Trophoblast cell (in vitro differentiated cells and primary cell): ENCODE data around the gene TCF20.

Experiments
- DNase-seq, 2 donors: peaks; one replicate each; pipeline ENCODE4 v3.0.0-alpha.2; 2016
- H2AFZ ChIP-seq: 2 replicates; pipeline ENCODE4 v1.6.1; 2013; ENCODE audit warnings: low read length, moderate library complexity, mild to moderate bottlenecking; ENCODE audit not compliant: insufficient read depth, poor library complexity
- H2AK5ac ChIP-seq: 2 replicates; pipeline ENCODE4 v1.6.1; 2013; ENCODE audit warnings: mild to moderate bottlenecking, low read length
- H2BK120ac ChIP-seq: 2 replicates; pipeline ENCODE4 v1.6.1; 2013; ENCODE audit warnings: low read length, mild to moderate bottlenecking, moderate library complexity; ENCODE audit not compliant: insufficient read depth, poor library complexity
- H2BK12ac ChIP-seq: 2 replicates; pipeline ENCODE4 v1.6.1; 2013; ENCODE audit warnings: mild to moderate bottlenecking, low read length, moderate library complexity
- H2BK5ac ChIP-seq: 2 replicates; pipeline ENCODE4 v1.6.1; 2013; ENCODE audit warnings: low read length, low read depth, moderate library complexity, mild to moderate bottlenecking; ENCODE audit not compliant: poor library complexity
- H3K14ac ChIP-seq: 2 replicates; pipeline ENCODE4 v1.6.1; 2013; ENCODE audit warnings: mild to moderate bottlenecking, low read length
- H3K18ac ChIP-seq: 2 replicates; pipeline ENCODE4 v1.6.1; 2013; ENCODE audit warnings: mild to moderate bottlenecking, low read length
- H3K23ac ChIP-seq: 2 replicates; pipeline ENCODE4 v1.6.1; 2013; ENCODE audit warnings: low read length
- H3K27ac ChIP-seq: 2 replicates; pipeline ENCODE4 v1.5.1; 2013; ENCODE audit warnings: low read depth, mild to moderate bottlenecking, inconsistent platforms, low read length, moderate library complexity
- H3K27me3 ChIP-seq: 2 replicates; pipeline ENCODE4 v1.6.1; 2013; ENCODE audit warnings: inconsistent platforms, mild to moderate bottlenecking, low read length, moderate library complexity; ENCODE audit not compliant: insufficient read depth
- H3K36me3 ChIP-seq, 2 experiments: 1 replicate in 1 of 2; 2 replicates in 1 of 2; pipeline ENCODE4 v1.6.1; 2013; ENCODE audit warnings: low read length in 2 of 2, mild to moderate bottlenecking in 2 of 2, moderate library complexity in 1 of 2; ENCODE audit not compliant: insufficient read depth in 2 of 2, control insufficient read depth in 1 of 2
- H3K4ac ChIP-seq: 2 replicates; pipeline ENCODE4 v1.6.1; 2013; ENCODE audit warnings: low read depth, mild to moderate bottlenecking, low read length, moderate library complexity
- H3K4me1 ChIP-seq, 2 experiments: 1 replicate in 1 of 2; 2 replicates in 1 of 2; pipeline ENCODE4 v1.6.1; 2013; ENCODE audit warnings: low read length in 2 of 2, mild to moderate bottlenecking in 2 of 2, moderate library complexity in 1 of 2; ENCODE audit not compliant: insufficient read depth in 2 of 2, control insufficient read depth in 1 of 2
- H3K4me2 ChIP-seq: 2 replicates; pipeline ENCODE4 v1.6.1; 2013; ENCODE audit warnings: inconsistent platforms, mild to moderate bottlenecking, low read length, moderate library complexity
- H3K4me3 ChIP-seq: 2 replicates; pipeline ENCODE4 v1.5.1; 2013; ENCODE audit warnings: mild to moderate bottlenecking, low read depth, low read length, inconsistent platforms
- H3K79me1 ChIP-seq: one replicate; pipeline ENCODE4 v1.6.1; 2013; ENCODE audit warnings: low read length
- H3K79me2 ChIP-seq: 2 replicates; pipeline ENCODE4 v1.6.1; 2013; ENCODE audit warnings: low read length, mild to moderate bottlenecking; ENCODE audit not compliant: control insufficient read depth, insufficient read depth, poor library complexity
- H3K9ac ChIP-seq: 2 replicates; pipeline ENCODE4 v1.6.1; 2013; ENCODE audit warnings: mild to moderate bottlenecking, low read length
- H3K9me3 ChIP-seq: 2 replicates; pipeline ENCODE4 v1.6.1; 2013; ENCODE audit warnings: low read depth, mild to moderate bottlenecking, control low read depth, inconsistent platforms, low read length; ENCODE audit not compliant: insufficient read depth
- H4K12ac ChIP-seq: 2 replicates; pipeline ENCODE4 v1.6.1; 2013; ENCODE audit warnings: low read depth, mild to moderate bottlenecking, low read length, moderate library complexity
- H4K8ac ChIP-seq: 2 replicates; pipeline ENCODE4 v1.6.1; 2013; ENCODE audit warnings: low read depth, mild to moderate bottlenecking, low read length, moderate library complexity
- H4K91ac ChIP-seq: one replicate; pipeline ENCODE4 v1.6.1; 2013; ENCODE audit warnings: low read depth, mild to moderate bottlenecking, low read length, moderate library complexity
- WGBS: extraction: QIAGEN DNeasy Blood & Tissue Kit; methylation state at CpG from one replicate; pipeline ENCODE4 v1.1.7; 2013; ENCODE audit warnings: missing lambda C conversion rate; ENCODE audit not compliant: insufficient read length, insufficient coverage; ENCODE audit errors: extremely low coverage; 5-methylcytosine and 5-hydroxymethylcytosine counted together

TCF20 gene

DNA sequence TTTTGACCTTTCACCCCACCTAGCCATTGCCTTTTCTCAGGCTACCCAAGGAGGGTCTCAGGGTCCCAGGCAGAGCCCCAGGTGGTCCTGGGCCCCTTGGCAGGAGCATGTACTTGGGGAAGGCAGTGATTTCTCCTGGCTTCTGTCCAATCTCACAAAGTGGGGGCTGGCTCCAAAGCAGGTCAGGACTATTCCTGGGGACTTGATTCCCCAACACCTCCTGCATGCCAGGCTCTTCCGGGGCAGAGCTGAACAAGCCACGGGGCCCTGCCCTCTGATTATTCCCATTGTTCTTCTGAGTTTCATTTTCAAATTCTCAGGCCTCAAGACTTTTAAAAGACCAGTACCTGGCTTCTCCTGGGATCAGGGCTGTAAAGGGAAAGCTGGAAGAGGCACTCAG lies 1.5 kb upstream of the TCF20 start:
- no peak overlapping the region for H3K4me3 ChIP-seq

DNA sequence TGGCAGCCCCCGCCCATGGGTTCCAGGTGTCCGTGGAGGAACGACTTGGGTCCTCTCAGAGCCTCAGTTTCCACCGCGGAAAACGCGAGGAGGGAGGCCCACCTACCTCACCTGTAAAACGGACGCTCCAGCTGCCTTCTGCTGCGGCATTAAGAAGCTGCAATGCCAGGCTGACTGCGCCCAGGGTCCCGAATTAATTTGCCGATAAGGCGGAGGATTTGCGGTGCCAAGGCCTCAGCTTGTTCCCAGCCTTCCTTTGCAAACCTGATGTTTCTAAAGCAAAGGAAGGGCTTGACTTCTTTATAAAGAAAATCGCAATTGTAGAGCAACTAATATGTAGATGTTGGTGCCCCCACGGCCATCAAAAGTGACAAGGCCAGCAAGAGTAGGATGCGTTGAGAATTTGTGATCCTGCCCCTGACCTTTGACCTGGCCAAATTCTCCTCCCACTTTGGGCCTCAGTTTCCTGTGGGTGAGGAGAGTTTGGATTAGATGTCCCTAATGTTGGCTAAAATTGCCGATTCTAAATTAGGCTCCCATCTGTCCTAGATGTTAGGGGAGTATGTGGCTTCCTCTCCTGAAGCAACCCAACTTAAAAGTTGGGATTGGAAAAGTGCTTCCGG lies 849 bp upstream of the TCF20 start:
- H3K9ac ChIP-seq: no peak overlapping the region
- H3K79me1 ChIP-seq: peaks cover 12% of the 10 kb centered on the region
- peak overlapping the region; percentile 45 for H2BK12ac ChIP-seq
- peak overlapping the region; percentile 27 for H3K4ac ChIP-seq
- H4K12ac ChIP-seq: peak overlapping the region; percentile 57
- H3K9me3 ChIP-seq: no peaks in the 10 kb centered on the region
- H2BK5ac ChIP-seq: no peak overlapping the region
- peak overlapping the region; percentile 71 for H2AFZ ChIP-seq
- H3K23ac ChIP-seq: no peak overlapping the region
- H3K4me3 ChIP-seq: no peak overlapping the region
- no peak overlapping the region for H4K91ac ChIP-seq
- H2AK5ac ChIP-seq: peak overlapping the region; percentile 47
- no peaks in the 10 kb centered on the region for H3K36me3 ChIP-seq
- H2BK120ac ChIP-seq: no peak overlapping the region
- WGBS: no CpG with 5 or more reads among the region's 20 CpGs
- H3K4me1 ChIP-seq: peaks cover 5 to 9% of the 10 kb centered on the region in 2 experiments
- H3K4me2 ChIP-seq: peak overlapping the region; percentile 62
- no peaks in the 10 kb centered on the region for H3K27me3 ChIP-seq
- no peak for DNase-seq
- no peak overlapping the region for H3K27ac ChIP-seq
- no peak overlapping the region for H4K8ac ChIP-seq
- peaks cover 12% of the 10 kb centered on the region for H3K79me2 ChIP-seq
- peak overlapping the region; percentile 29 for H3K18ac ChIP-seq
- no peak overlapping the region for H3K14ac ChIP-seq

More for the DNA sequence above, 1.5 kb upstream of the TCF20 start:
- no peak overlapping the region for H4K12ac ChIP-seq
- no peak overlapping the region for H2AK5ac ChIP-seq
- H3K18ac ChIP-seq: no peak overlapping the region
- H3K4ac ChIP-seq: no peak overlapping the region
- no peak overlapping the region for H3K27ac ChIP-seq
- no peak for DNase-seq
- H3K9ac ChIP-seq: no peak overlapping the region
- no peak overlapping the region for H2BK5ac ChIP-seq
- no CpG with 5 or more reads among the region's 2 CpGs for WGBS
- no peaks in the 10 kb centered on the region for H3K27me3 ChIP-seq
- peaks cover 12% of the 10 kb centered on the region for H3K79me2 ChIP-seq
- H3K4me2 ChIP-seq: no peak overlapping the region
- H3K4me1 ChIP-seq: peaks cover 5 to 9% of the 10 kb centered on the region in 2 experiments
- no peak overlapping the region for H3K14ac ChIP-seq
- H2BK120ac ChIP-seq: no peak overlapping the region
- H2AFZ ChIP-seq: no peak overlapping the region
- H3K9me3 ChIP-seq: no peaks in the 10 kb centered on the region
- H3K23ac ChIP-seq: no peak overlapping the region
- H3K79me1 ChIP-seq: peaks cover 12% of the 10 kb centered on the region
- no peak overlapping the region for H4K8ac ChIP-seq
- H2BK12ac ChIP-seq: no peak overlapping the region
- no peaks in the 10 kb centered on the region for H3K36me3 ChIP-seq
- no peak overlapping the region for H4K91ac ChIP-seq

- Histone ChIP-seq H3K4ac (peak overlapping the region; percentile 94), H3K9me3 (no peaks in the 10 kb centered on the region), H3K4me3 (peak overlapping the region; percentile 91), H2BK12ac (peak overlapping the region; percentile 85), H3K9ac (peak overlapping the region; percentile 83), H2BK5ac (peak overlapping the region; percentile 93), H3K36me3 (no peaks in the 10 kb centered on the region), H2AFZ (peak overlapping the region; percentile 76), H3K18ac (peak overlapping the region; percentile 98), H4K12ac (peak overlapping the region; percentile 86), H3K79me1 (peaks cover 12% of the 10 kb centered on the region), H3K14ac (peak overlapping the region; percentile 95), H3K27ac (peak overlapping the region; percentile 88), H3K79me2 (peaks cover 12% of the 10 kb centered on the region), H2BK120ac (peak overlapping the region; percentile 91), H4K91ac (peak overlapping the region; percentile 91), H3K4me2 (peak overlapping the region; percentile 97), H2AK5ac (peak overlapping the region; percentile 95), H3K27me3 (no peaks in the 10 kb centered on the region), H4K8ac (peak overlapping the region; percentile 32), H3K23ac (no peak overlapping the region), H3K4me1 (peaks cover 5 to 9% of the 10 kb centered on the region in 2 experiments)
- WGBS: no CpG with 5 or more reads among the region's 37 CpGs
- DNase-seq: peak in 1 of 2 donors; percentile 33
These were observed 310 bp downstream of the TCF20 start for GRCh38 chr22:42270176-42270509.

DNA sequence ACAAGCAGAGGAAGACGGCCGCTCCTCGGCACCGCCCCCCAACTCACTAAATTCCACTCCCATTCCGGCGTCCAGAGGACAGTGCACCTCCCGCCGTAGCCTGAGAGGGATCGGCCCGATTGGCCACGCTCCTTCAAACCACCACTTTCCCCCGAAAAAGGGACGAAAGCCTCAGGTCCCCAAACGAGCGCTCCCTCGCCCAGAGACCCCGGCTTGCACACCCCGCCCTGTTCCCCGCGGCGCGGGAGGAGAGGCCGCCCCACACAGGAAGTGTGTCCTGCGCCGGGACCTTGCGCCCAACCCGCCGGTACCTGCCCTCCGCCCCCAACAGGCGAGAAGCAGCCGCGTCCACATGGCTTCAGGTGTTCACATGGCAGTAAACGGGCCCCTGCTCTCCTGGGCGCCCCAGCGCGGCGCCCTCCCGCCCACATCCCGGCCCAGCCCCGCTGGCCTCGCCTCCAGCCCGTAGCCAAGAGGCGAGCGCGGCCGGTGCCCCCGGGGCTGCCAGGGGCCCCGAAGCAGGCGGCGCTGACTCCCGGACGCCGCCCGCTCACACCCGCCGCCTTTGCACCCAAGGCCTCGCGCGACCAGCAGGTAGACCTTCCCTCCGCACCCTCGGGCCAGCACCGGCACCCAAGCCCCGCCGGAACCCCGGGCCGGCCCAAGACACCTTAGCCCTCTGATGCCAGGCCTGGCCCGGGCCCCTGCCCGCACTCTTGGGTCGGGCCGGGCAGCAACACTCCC lies 849 bp downstream of the TCF20 start:
- peak overlapping the region; percentile 83 for H3K9ac ChIP-seq
- peak overlapping the region; percentile 86 for H4K12ac ChIP-seq
- no peaks in the 10 kb centered on the region for H3K36me3 ChIP-seq
- H4K8ac ChIP-seq: peak overlapping the region; percentile 54
- H3K79me1 ChIP-seq: peaks cover 12% of the 10 kb centered on the region
- H2AK5ac ChIP-seq: peak overlapping the region; percentile 95
- peak overlapping the region; percentile 93 for H2BK5ac ChIP-seq
- no peak overlapping the region for H3K23ac ChIP-seq
- peak overlapping the region; percentile 91 for H3K4me3 ChIP-seq
- H3K9me3 ChIP-seq: no peaks in the 10 kb centered on the region
- no peaks in the 10 kb centered on the region for H3K27me3 ChIP-seq
- H3K27ac ChIP-seq: peak overlapping the region; percentile 88
- H3K4me2 ChIP-seq: peak overlapping the region; percentile 97
- peak overlapping the region; percentile 94 for H3K4ac ChIP-seq
- no CpG with 5 or more reads among the region's 70 CpGs for WGBS
- peak overlapping the region; percentile 98 for H3K18ac ChIP-seq
- H2BK120ac ChIP-seq: peak overlapping the region; percentile 91
- H2AFZ ChIP-seq: peak overlapping the region; percentile 76
- peak overlapping the region; percentile 85 for H2BK12ac ChIP-seq
- peak overlapping the region; percentile 91 for H4K91ac ChIP-seq
- H3K4me1 ChIP-seq: peaks cover 5 to 9% of the 10 kb centered on the region in 2 experiments
- H3K79me2 ChIP-seq: peaks cover 12% of the 10 kb centered on the region
- peak overlapping the region; percentile 95 for H3K14ac ChIP-seq
- DNase-seq: peak; percentile 69 to 76
